Endothelial cell of umbilical vein (primary cell): ENCODE results near the gene GRAMD4. TPM values are rescaled to one million over a fixed set of nuclear protein-coding genes. Genes with fewer than 3 reads are reported as not detected.

Experiments
- BruUV-seq: library from RNA; stranded (reverse); fragments of 400-500 nt; replicated peaks from 2 replicates; lab custom pipeline; 2021; lab: Mats Ljungman, UMichigan
- CTCF ChIA-PET: fragments of 300-600, 350-600 bp; sonication (Branson Sonifier 250); formaldehyde crosslinking; loops from one replicate; lab custom pipeline; 2021; ENCODE audit warnings: antibody characterized with exemption, inconsistent platforms; lab: Charles Lee
- POLR2A ChIA-PET: fragments of 300-600, 350-600 bp; sonication (Branson Sonifier 250); formaldehyde crosslinking; loops from one replicate; lab custom pipeline; 2021; ENCODE audit warnings: antibody characterized with exemption, inconsistent platforms; lab: Charles Lee
- DNase-seq: peaks from one replicate; pipeline ENCODE4 v3.0.0-alpha.2; 2011; ENCODE audit warnings: low read depth, low spot score
- FAIRE-seq: peaks from 2 replicates; lab custom pipeline; 2011; peaks lifted over from hg19 to GRCh38; lab: Jason Lieb, UNC
- H2AFZ ChIP-seq: 2 replicates; pipeline ENCODE4 v1.6.0; 2012; ENCODE audit warnings: low read depth, low read length, control low read depth, inconsistent platforms
- H3K27ac ChIP-seq: 2 replicates; pipeline ENCODE4 v1.5.1; 2011; ENCODE audit warnings: low read depth, mild to moderate bottlenecking, control low read depth, low read length, moderate library complexity; ENCODE audit not compliant: insufficient read depth
- H3K27me3 ChIP-seq, 2 experiments: 2 replicates each; pipeline versions ENCODE4 v1.6.0 to v1.6.1; 2011; ENCODE audit warnings: low read length in 2 of 2, mixed read lengths in 1 of 2; ENCODE audit not compliant: control insufficient read depth in 2 of 2, insufficient read depth in 2 of 2
- H3K36me3 ChIP-seq, 2 experiments: 2 replicates in 1 of 2; 3 replicates in 1 of 2; pipeline ENCODE4 v1.5.1; 2011; ENCODE audit warnings: low read length in 2 of 2, mild to moderate bottlenecking in 1 of 2, moderate library complexity in 1 of 2; ENCODE audit not compliant: control insufficient read depth in 2 of 2, insufficient read depth in 2 of 2; ENCODE audit errors: extremely low read depth in 1 of 2
- H3K4me1 ChIP-seq: 3 replicates; pipeline ENCODE4 v1.5.1; 2011; ENCODE audit warnings: mild to moderate bottlenecking, low read length; ENCODE audit not compliant: control insufficient read depth, insufficient read depth; ENCODE audit errors: extremely low read depth
- H3K4me2 ChIP-seq: 2 replicates; pipeline ENCODE4 v1.6.1; 2011; ENCODE audit warnings: low read length, control low read depth, mixed read lengths; ENCODE audit not compliant: insufficient read depth
- H3K4me3 ChIP-seq, 3 experiments: fragments of 200-600 bp in 1 of 3; sonication (generic), shearing (Covaris generic) in 1 of 3; replicated peaks in 1 of 3; 2 replicates each; pipeline ENCODE4 v1.5.1; 2011 to 2016; ENCODE audit warnings: control low read depth in 3 of 3, low read length in 3 of 3, mild to moderate bottlenecking in 2 of 3, inconsistent platforms in 1 of 3, low read depth in 1 of 3, moderate library complexity in 1 of 3; ENCODE audit not compliant: insufficient read depth in 1 of 3
- H3K79me2 ChIP-seq: 2 replicates; pipeline ENCODE4 v1.6.0; 2012; ENCODE audit warnings: low read length, inconsistent platforms; ENCODE audit not compliant: control insufficient read depth, insufficient read depth
- H3K9ac ChIP-seq: replicated peaks from 2 replicates; pipeline ENCODE3; 2011; ENCODE audit warnings: low read length, control low read depth; ENCODE audit not compliant: insufficient read depth; ENCODE audit errors: extremely low read depth
- H3K9me1 ChIP-seq: replicated peaks from 3 replicates; pipeline ENCODE4 v1.6.0; 2011; ENCODE audit warnings: mild to moderate bottlenecking, low read length; ENCODE audit not compliant: control insufficient read depth, insufficient read depth; ENCODE audit errors: extremely low read depth
- H3K9me3 ChIP-seq: replicated peaks from 2 replicates; pipeline ENCODE4 v1.5.1; 2012; ENCODE audit warnings: low read length, inconsistent platforms; ENCODE audit not compliant: control insufficient read depth, insufficient read depth
- H4K20me1 ChIP-seq: replicated peaks from 2 replicates; pipeline ENCODE3; 2011; ENCODE audit warnings: mild to moderate bottlenecking, low read length; ENCODE audit not compliant: control insufficient read depth, insufficient read depth; ENCODE audit errors: extremely low read depth
- CTCF ChIP-seq, 2 donors: IDR thresholded peaks; 1 replicate in 1 of 2; 2 replicates in 1 of 2; pipeline ENCODE4 v1.5.1; 2011; ENCODE audit warnings: low read length in 2 of 2, mild to moderate bottlenecking in 2 of 2, moderate library complexity in 2 of 2, control low read depth in 1 of 2, inconsistent platforms in 1 of 2, low read depth in 1 of 2; ENCODE audit not compliant: insufficient read depth in 1 of 2; ENCODE audit errors: extremely low read depth in 1 of 2
- EZH2 ChIP-seq: IDR thresholded peaks from 2 replicates; pipeline ENCODE4 v1.6.1; 2012; ENCODE audit warnings: borderline replicate concordance, low read depth, mild to moderate bottlenecking, moderate library complexity, low read length, inconsistent platforms; ENCODE audit not compliant: severe bottlenecking
- FOS ChIP-seq: IDR thresholded peaks from 2 replicates; pipeline ENCODE4 v1.6.1; 2011; ENCODE audit warnings: mild to moderate bottlenecking, low read length, moderate library complexity, borderline replicate concordance; ENCODE audit not compliant: insufficient read depth
- GATA2 ChIP-seq: IDR thresholded peaks from 2 replicates; pipeline ENCODE4 v1.7.0; 2011; ENCODE audit warnings: low read depth, mild to moderate bottlenecking, moderate library complexity, mixed read lengths, low read length; ENCODE audit not compliant: insufficient read length, insufficient read depth
- JUN ChIP-seq: IDR thresholded peaks from 2 replicates; pipeline ENCODE4 v1.6.1; 2011; ENCODE audit warnings: borderline replicate concordance, low read depth; ENCODE audit not compliant: insufficient read length, insufficient read depth
- MAX ChIP-seq: IDR thresholded peaks from 2 replicates; pipeline ENCODE4 v1.6.1; 2011; ENCODE audit not compliant: insufficient read depth, insufficient read length
- MYC ChIP-seq: IDR thresholded peaks from one replicate; pipeline ENCODE4 v1.6.1; 2011; ENCODE audit warnings: mild to moderate bottlenecking, low read depth, low read length
- POLR2A ChIP-seq: IDR thresholded peaks from 2 replicates; pipeline ENCODE4 v1.6.1; 2012; ENCODE audit warnings: low read depth, mild to moderate bottlenecking, control low read depth, low read length
- POLR2AphosphoS5 ChIP-seq: IDR thresholded peaks from 2 replicates; pipeline ENCODE4 v1.6.1; 2012; ENCODE audit warnings: low read depth, mild to moderate bottlenecking, control low read depth, low read length, moderate library complexity; ENCODE audit not compliant: insufficient read depth
- dilution Hi-C: fragments of 300-500 bp; cut with MboI; formaldehyde crosslinking; loops from one replicate; pipeline ENCODE4 v1.15.0; 2019; ENCODE audit warnings: low sequenced_read_pairs; ENCODE audit not compliant: extremely low pct_ligation_motif_present
- intact Hi-C: fragments of 100-400 bp; cut with micrococcal nuclease; formaldehyde crosslinking; loops from one replicate; pipeline ENCODE4 v1.10.0; 2022
- polyA plus RNA-seq, 4 experiments: library from polyadenylated mRNA; depleted of rRNA in 3 of 4; stranded (reverse) in 3 of 4; unstranded in 1 of 4; fragments of >200 nt; gene quantifications; 2 replicates each; pipeline versions ENCODE4 v1.2.1 to v1.2.3, GENCODE V29; 2011 to 2012; ENCODE audit warnings: missing spikeins in 1 of 4
- total RNA-seq: library from RNA; stranded (reverse); gene quantifications from 2 replicates; pipeline ENCODE4 v1.2.3, GENCODE V29; 2021

Gene GRAMD4
- total and polyA plus RNA-seq, 2 donors (not counting 3 experiments of a cell fraction or from before 2014, with no cell fraction given), result 5.9 to 14.8 TPM

GRCh38 chr22:46657996-46658947 is 38.1 kb downstream of the GRAMD4 start:
- ChIA-PET POLR2A (no interaction called here), CTCF (no interaction called here)
- no peaks in the 10 kb centered on the region for H4K20me1 ChIP-seq
- no peak overlapping the region for H3K4me2 ChIP-seq
- H2AFZ ChIP-seq, result no peak overlapping the region
- DNase-seq (no peak), FAIRE-seq (no peak)
- no peak for TF ChIP-seq JUN
- TF ChIP-seq EZH2, result no peak
- no peak for TF ChIP-seq MAX
- TF ChIP-seq FOS, result no peak
- no peak for TF ChIP-seq MYC
- no peak for TF ChIP-seq POLR2A
- TF ChIP-seq CTCF (IDR thresholded peaks at IDR 0.05; ENCODE audit: extremely low read depth in 1 of 2, insufficient read depth in 1 of 2, low read depth in 1 of 2, low read length in 2 of 2), result no peak
- no peak for TF ChIP-seq POLR2AphosphoS5
- no peak for TF ChIP-seq GATA2
- BruUV-seq, result no TSS peak
- intact Hi-C loops, result no loop called here
- no peaks in the 10 kb centered on the region for H3K36me3 ChIP-seq
- no peak overlapping the region for H3K9ac ChIP-seq
- no peaks in the 10 kb centered on the region for H3K9me1 ChIP-seq
- H3K4me1 ChIP-seq, result no peaks in the 10 kb centered on the region
- no peaks in the 10 kb centered on the region for H3K27me3 ChIP-seq
- dilution Hi-C loops, result no loop called here
- H3K4me3 ChIP-seq, result no peak overlapping the region
- no peaks in the 10 kb centered on the region for H3K79me2 ChIP-seq
- no peak overlapping the region for H3K27ac ChIP-seq
- no peaks in the 10 kb centered on the region for H3K9me3 ChIP-seq
